ENCODE measurements around the gene CLINT1.

- no peak for TF ChIP-seq CTCF (IDR thresholded peaks at IDR 0.05)
- TF ChIP-seq POLR2AphosphoS5 (IDR thresholded peaks at IDR 0.05), result no peak
These were observed 8.9 kb upstream of the CLINT1 start for GRCh38 chr5:157867751-157868387.

All from stomach (tissue), 4 donors.